ENCODE results near the gene PCLAF. TPM values are rescaled to one million over a fixed set of nuclear protein-coding genes. Genes with fewer than 3 reads are reported as not detected.
A peak's percentile ranks its signal among the peaks of the same experiment; 100 is the strongest.
"Not testable (repeated sequence)": the region's sequence is repeated elsewhere in the genome, so short reads cannot be mapped to it uniquely, and the experiment has no call there.

Gene PCLAF
- total RNA-seq, 1 donor = 30.7 TPM

- TF ChIP-seq CTCF (IDR thresholded peaks at IDR 0.05; ENCODE audit: insufficient read depth, low read depth, low read length) = no peak
- DNase-seq (ENCODE audit: low read depth) = no peak
- no peak overlapping the region for H3K4me3 ChIP-seq (ENCODE audit: low read depth, low read length)
These were observed 39.3 kb downstream of the PCLAF start for GRCh38 chr15:64341961-64342360.

GRCh38 chr15:64340355-64340754 lies 40.9 kb downstream of the PCLAF start:
- H3K4me3 ChIP-seq (ENCODE audit: low read depth, low read length) = no peak overlapping the region
- DNase-seq (ENCODE audit: low read depth) = no peak
- no peak for TF ChIP-seq CTCF (IDR thresholded peaks at IDR 0.05; ENCODE audit: insufficient read depth, low read depth, low read length)

GRCh38 chr15:64337761-64338160 lies 43.5 kb downstream of the PCLAF start:
- DNase-seq (ENCODE audit: low read depth) = no peak
- no peak overlapping the region for H3K4me3 ChIP-seq (ENCODE audit: low read depth, low read length)
- TF ChIP-seq CTCF (IDR thresholded peaks at IDR 0.05; ENCODE audit: insufficient read depth, low read depth, low read length) = no peak

- H3K4me3 ChIP-seq (ENCODE audit: low read depth, low read length) = no peak overlapping the region
- TF ChIP-seq CTCF (IDR thresholded peaks at IDR 0.05; ENCODE audit: insufficient read depth, low read depth, low read length) = no peak
- DNase-seq (ENCODE audit: low read depth) = no peak
These were observed 47.0 kb downstream of the PCLAF start for GRCh38 chr15:64333986-64334929.

GRCh38 chr15:64333516-64333915 lies 47.7 kb downstream of the PCLAF start:
- TF ChIP-seq CTCF (IDR thresholded peaks at IDR 0.05; ENCODE audit: insufficient read depth, low read depth, low read length) = no peak
- no peak for DNase-seq (ENCODE audit: low read depth)
- H3K4me3 ChIP-seq (ENCODE audit: low read depth, low read length) = no peak overlapping the region

- not testable (repeated sequence) for H3K4me3 ChIP-seq (ENCODE audit: low read depth, low read length); DNase-seq (ENCODE audit: low read depth)
These were observed 49.6 kb downstream of the PCLAF start for GRCh38 chr15:64331668-64332067.

GRCh38 chr15:64326975-64327374 lies 54.3 kb downstream of the PCLAF start:
- not testable (repeated sequence) for H3K4me3 ChIP-seq (ENCODE audit: low read depth, low read length); DNase-seq (ENCODE audit: low read depth)

- DNase-seq (ENCODE audit: low read depth) = not testable (repeated sequence)
- peak overlapping the region; percentile 15 for H3K4me3 ChIP-seq (ENCODE audit: low read depth, low read length)
These were observed 54.8 kb downstream of the PCLAF start for GRCh38 chr15:64326458-64326857.

Data from fibroblast of villous mesenchyme (primary cell).